ENCODE results near the gene NEB. TPM values are rescaled to one million over a fixed set of nuclear protein-coding genes. Genes with fewer than 3 reads are reported as not detected.

The NEB gene
- total RNA-seq, 1 experiment from 2014 or later = 0.11 TPM

DNA sequence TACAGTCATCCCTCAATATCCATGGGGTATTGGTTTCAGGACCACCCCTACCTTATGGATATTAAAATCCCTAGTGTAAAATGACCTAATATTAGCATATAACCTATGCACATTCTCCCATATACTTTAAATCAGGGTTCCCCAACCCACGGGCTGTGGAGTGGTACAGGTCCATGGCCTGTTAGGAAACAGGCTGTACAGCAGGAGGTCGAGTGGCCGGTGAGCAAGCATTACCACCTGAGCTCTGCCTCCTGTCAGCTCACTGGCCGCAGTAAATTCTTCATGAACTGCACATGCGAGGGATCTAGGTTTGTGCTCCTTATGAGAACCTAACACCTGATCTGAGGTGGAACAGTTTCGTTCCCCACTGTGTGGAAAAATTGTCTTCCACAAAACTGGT, 250.7 kb downstream of the NEB start:
- Histone ChIP-seq H3K4me2 (ENCODE audit: low read length) (no peak overlapping the region), H3K9ac (ENCODE audit: low read length) (no peak overlapping the region), H3K27me3 (ENCODE audit: low read length) (no peaks in the 10 kb centered on the region), H2AFZ (ENCODE audit: low read length) (no peak overlapping the region), H3K9me3 (ENCODE audit: low read length) (no peaks in the 10 kb centered on the region), H3F3A (ENCODE audit: low read length, unreplicated experiment) (no peaks in the 10 kb centered on the region), H4K20me1 (ENCODE audit: low read length) (no peaks in the 10 kb centered on the region), H3K4me3 (ENCODE audit: low read length) (no peak overlapping the region), H3K36me3 (ENCODE audit: low read depth, low read length) (peaks cover 38% of the 10 kb centered on the region), H3K27ac (ENCODE audit: low read length) (no peak overlapping the region), H3K79me2 (ENCODE audit: low read length) (no peaks in the 10 kb centered on the region), H3K4me1 (ENCODE audit: insufficient read depth, low read length) (no peaks in the 10 kb centered on the region), H3K9me2 (replicated peaks; ENCODE audit: low read length) (no peaks in the 10 kb centered on the region)
- BruUV-seq (replicated peaks) = no TSS peak
- intact Hi-C loops (cut with micrococcal nuclease) = no loop called here
- DNase-seq (no peak), ATAC-seq (no peak)
- CTCF ChIA-PET = no interaction called here
- POLR2A ChIA-PET (ENCODE audit: unreplicated experiment) = no interaction called here
- TF ChIP-seq EZH2phosphoT487 (IDR thresholded peaks at IDR 0.05; ENCODE audit: borderline replicate concordance, low read length) (no peak), CTCF (conservative IDR thresholded peaks at IDR 0.05; ENCODE audit: low read depth, low read length) (no peak), EZH2 (IDR thresholded peaks at IDR 0.05; ENCODE audit: low read length, unreplicated experiment) (no peak)

DNA sequence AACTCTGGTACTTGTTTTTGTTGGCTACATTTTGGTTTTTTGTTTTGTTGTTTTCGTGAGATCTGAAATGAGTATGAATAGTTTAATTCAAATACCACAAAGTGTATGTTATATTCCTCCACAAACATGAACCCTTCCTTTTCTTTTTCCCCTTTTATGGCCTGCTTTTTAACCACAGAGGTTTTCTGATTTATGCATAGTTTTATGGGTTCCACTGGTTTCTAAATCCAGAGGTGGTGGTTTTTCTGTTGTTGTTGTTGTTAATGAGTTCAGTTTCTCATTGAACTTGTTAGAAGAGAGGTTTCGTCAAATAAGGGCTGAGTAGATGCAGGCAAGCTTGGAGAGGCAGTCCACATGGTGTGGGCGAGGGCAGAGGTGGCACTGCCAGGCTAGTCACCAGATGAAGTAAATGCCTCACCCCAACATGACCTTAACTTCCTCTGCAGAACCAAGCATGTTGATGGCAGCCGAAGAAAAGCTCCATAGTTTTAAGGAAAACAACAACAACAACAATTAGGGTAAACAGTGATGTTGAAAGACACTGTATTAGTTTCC, 252.0 kb downstream of the NEB start:
- H3K9me3 ChIP-seq (ENCODE audit: low read length) = no peaks in the 10 kb centered on the region
- intact Hi-C loops (cut with micrococcal nuclease) = no loop called here

GRCh38 chr2:151481744-151482143, 252.5 kb downstream of the NEB start:
- no peak overlapping the region for H3K27ac ChIP-seq (ENCODE audit: low read length)
- H3K36me3 ChIP-seq (ENCODE audit: low read depth, low read length) = peaks cover 46% of the 10 kb centered on the region
- H3K9me2 ChIP-seq (replicated peaks; ENCODE audit: low read length) = no peaks in the 10 kb centered on the region
- ChIA-PET CTCF (no interaction called here), POLR2A (ENCODE audit: unreplicated experiment) (no interaction called here)
- H3K4me2 ChIP-seq (ENCODE audit: low read length) = no peak overlapping the region
- H3K9me3 ChIP-seq (ENCODE audit: low read length) = no peaks in the 10 kb centered on the region
- intact Hi-C loops (cut with micrococcal nuclease) = no loop called here
- no peak overlapping the region for H3K9ac ChIP-seq (ENCODE audit: low read length)
- TF ChIP-seq EZH2phosphoT487 (IDR thresholded peaks at IDR 0.05; ENCODE audit: borderline replicate concordance, low read length) (no peak), EZH2 (IDR thresholded peaks at IDR 0.05; ENCODE audit: low read length, unreplicated experiment) (no peak), CTCF (conservative IDR thresholded peaks at IDR 0.05; ENCODE audit: low read depth, low read length) (no peak)
- no peaks in the 10 kb centered on the region for H3K27me3 ChIP-seq (ENCODE audit: low read length)
- no peak overlapping the region for H2AFZ ChIP-seq (ENCODE audit: low read length)
- H4K20me1 ChIP-seq (ENCODE audit: low read length) = no peaks in the 10 kb centered on the region
- no peaks in the 10 kb centered on the region for H3F3A ChIP-seq (ENCODE audit: low read length, unreplicated experiment)
- H3K4me1 ChIP-seq (ENCODE audit: insufficient read depth, low read length) = 0 out of 2 replicates have a peak, but pooled peaks cover 3% of the 10 kb centered on the region
- H3K4me3 ChIP-seq (ENCODE audit: low read length) = no peak overlapping the region
- ATAC-seq = no peak
- no peaks in the 10 kb centered on the region for H3K79me2 ChIP-seq (ENCODE audit: low read length)
- DNase-seq = no peak
- BruUV-seq (replicated peaks) = no TSS peak

More for the DNA sequence above, 252.0 kb downstream of the NEB start:
- H2AFZ ChIP-seq (ENCODE audit: low read length) = no peak overlapping the region
- no peaks in the 10 kb centered on the region for H3K9me2 ChIP-seq (replicated peaks; ENCODE audit: low read length)
- H4K20me1 ChIP-seq (ENCODE audit: low read length) = no peaks in the 10 kb centered on the region
- no peak overlapping the region for H3K27ac ChIP-seq (ENCODE audit: low read length)
- DNase-seq = no peak
- ChIA-PET POLR2A (ENCODE audit: unreplicated experiment) (no interaction called here), CTCF (no interaction called here)
- H3K4me1 ChIP-seq (ENCODE audit: insufficient read depth, low read length) = 0 out of 2 replicates have a peak, but pooled peaks cover 3% of the 10 kb centered on the region
- no peaks in the 10 kb centered on the region for H3K27me3 ChIP-seq (ENCODE audit: low read length)
- no peak overlapping the region for H3K4me3 ChIP-seq (ENCODE audit: low read length)
- no peaks in the 10 kb centered on the region for H3F3A ChIP-seq (ENCODE audit: low read length, unreplicated experiment)
- no TSS peak for BruUV-seq (replicated peaks)
- no peak for TF ChIP-seq EZH2phosphoT487 (IDR thresholded peaks at IDR 0.05; ENCODE audit: borderline replicate concordance, low read length)
- no peak for ATAC-seq
- H3K4me2 ChIP-seq (ENCODE audit: low read length) = no peak overlapping the region
- peaks cover 42% of the 10 kb centered on the region for H3K36me3 ChIP-seq (ENCODE audit: low read depth, low read length)
- H3K79me2 ChIP-seq (ENCODE audit: low read length) = no peaks in the 10 kb centered on the region
- H3K9ac ChIP-seq (ENCODE audit: low read length) = no peak overlapping the region
